Stomach (tissue), 4 donors: ENCODE measurements around the gene VPS13D.

ENCODE experiments used
- POLR2A ChIP-seq, 4 donors: fragments of 450-650 bp; IDR thresholded peaks; one replicate each; pipeline ENCODE4 v1.6.1; 2016; ENCODE audit warnings: antibody characterized with exemption in 4 of 4, control low read depth in 2 of 4, mild to moderate bottlenecking in 1 of 4, moderate library complexity in 1 of 4
- POLR2AphosphoS5 ChIP-seq, 3 donors: sonication (generic); formaldehyde crosslinking; IDR thresholded peaks; one replicate each; pipeline ENCODE4 v1.6.1; 2016; ENCODE audit warnings: antibody characterized with exemption in 3 of 3
- TF ChIP-seq, protein P1 (sequence below), 7 experiments: fragments of 450-650 bp in 4 of 7; fragments of 200-600 bp in 3 of 7; sonication (generic) in 3 of 7; IDR thresholded peaks; one replicate each; pipeline ENCODE4 v1.5.1; 2016 to 2019; ENCODE audit warnings: antibody characterized with exemption in 7 of 7, control low read depth in 2 of 7, mild to moderate bottlenecking in 1 of 7

DNA sequence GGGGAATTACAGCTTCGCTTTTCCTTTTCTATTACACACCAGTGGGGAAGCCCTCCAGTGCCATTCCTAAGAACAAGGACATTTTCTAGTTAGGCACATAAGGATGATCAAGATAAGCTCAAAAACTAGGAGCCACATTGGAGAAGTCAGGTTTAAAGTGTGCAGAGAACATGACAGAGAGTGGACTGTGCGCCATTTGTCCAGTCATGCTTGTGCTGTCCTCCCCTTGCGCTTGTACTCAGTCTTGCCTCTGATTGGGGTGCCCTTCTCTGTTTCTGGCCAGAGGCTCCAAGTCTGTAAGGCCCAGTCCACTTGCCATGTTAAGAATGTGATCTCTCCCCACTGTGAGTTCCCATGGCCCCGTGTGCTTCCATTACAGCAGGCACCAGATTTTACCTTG, 198.5 kb downstream of the VPS13D start:
- TF ChIP-seq, protein P1, sequence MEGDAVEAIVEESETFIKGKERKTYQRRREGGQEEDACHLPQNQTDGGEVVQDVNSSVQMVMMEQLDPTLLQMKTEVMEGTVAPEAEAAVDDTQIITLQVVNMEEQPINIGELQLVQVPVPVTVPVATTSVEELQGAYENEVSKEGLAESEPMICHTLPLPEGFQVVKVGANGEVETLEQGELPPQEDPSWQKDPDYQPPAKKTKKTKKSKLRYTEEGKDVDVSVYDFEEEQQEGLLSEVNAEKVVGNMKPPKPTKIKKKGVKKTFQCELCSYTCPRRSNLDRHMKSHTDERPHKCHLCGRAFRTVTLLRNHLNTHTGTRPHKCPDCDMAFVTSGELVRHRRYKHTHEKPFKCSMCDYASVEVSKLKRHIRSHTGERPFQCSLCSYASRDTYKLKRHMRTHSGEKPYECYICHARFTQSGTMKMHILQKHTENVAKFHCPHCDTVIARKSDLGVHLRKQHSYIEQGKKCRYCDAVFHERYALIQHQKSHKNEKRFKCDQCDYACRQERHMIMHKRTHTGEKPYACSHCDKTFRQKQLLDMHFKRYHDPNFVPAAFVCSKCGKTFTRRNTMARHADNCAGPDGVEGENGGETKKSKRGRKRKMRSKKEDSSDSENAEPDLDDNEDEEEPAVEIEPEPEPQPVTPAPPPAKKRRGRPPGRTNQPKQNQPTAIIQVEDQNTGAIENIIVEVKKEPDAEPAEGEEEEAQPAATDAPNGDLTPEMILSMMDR (IDR thresholded peaks at IDR 0.05) = no peak
- TF ChIP-seq POLR2A (IDR thresholded peaks at IDR 0.05) (no peak), POLR2AphosphoS5 (IDR thresholded peaks at IDR 0.05) (no peak)
